Right hindlimb (tissue), 1 donor: ENCODE data around the gene GDF7.

Source experiments
- DNase-seq: peaks from one replicate; pipeline ENCODE4 v3.0.0-alpha.2; 2018

Gene GDF7

GRCh38 chr2:20646446-20646845 is 20.5 kb upstream of the GDF7 start:
- no peak for DNase-seq

GRCh38 chr2:20647211-20647610 is 19.7 kb upstream of the GDF7 start:
- no peak for DNase-seq

GRCh38 chr2:20647738-20648137 is 19.2 kb upstream of the GDF7 start:
- no peak for DNase-seq

GRCh38 chr2:20648206-20648605 is 18.7 kb upstream of the GDF7 start:
- no peak for DNase-seq

- no peak for DNase-seq
These were observed 18.1 kb upstream of the GDF7 start for GRCh38 chr2:20648831-20649230.

- DNase-seq = no peak
These were observed 17.4 kb upstream of the GDF7 start for GRCh38 chr2:20649576-20649975.

- DNase-seq = no peak
These were observed 17.0 kb upstream of the GDF7 start for GRCh38 chr2:20649976-20650375.

- DNase-seq = no peak
These were observed 16.5 kb upstream of the GDF7 start for GRCh38 chr2:20650393-20650876.

GRCh38 chr2:20650877-20651730 is 15.8 kb upstream of the GDF7 start, which contains the start of gene HS1BP3:
Gene HS1BP3, minus strand, starts transcription at chr2:20651098. Its CDS starts 35 bp downstream, at chr2:20651063.
- peak; percentile 90 for DNase-seq

GRCh38 chr2:20651731-20652099 is 15.2 kb upstream of the GDF7 start:
- no peak for DNase-seq

GRCh38 chr2:20652141-20652540 is 14.8 kb upstream of the GDF7 start:
- DNase-seq = no peak

GRCh38 chr2:20652673-20653575 is 14.0 kb upstream of the GDF7 start:
- DNase-seq = no peak

GRCh38 chr2:20653695-20654534 is 13.0 kb upstream of the GDF7 start:
- no peak for DNase-seq

- DNase-seq = no peak
These were observed 12.5 kb upstream of the GDF7 start for GRCh38 chr2:20654535-20654813.

GRCh38 chr2:20656561-20656960 is 10.4 kb upstream of the GDF7 start:
- no peak for DNase-seq

GRCh38 chr2:20657522-20658235 is 9.3 kb upstream of the GDF7 start:
- DNase-seq = no peak

GRCh38 chr2:20660506-20661420 is 6.2 kb upstream of the GDF7 start:
- DNase-seq = no peak

- peak; percentile 77 for DNase-seq
These were observed 5.3 kb upstream of the GDF7 start for GRCh38 chr2:20661421-20662307.

GRCh38 chr2:20662308-20662937 is 4.5 kb upstream of the GDF7 start:
- DNase-seq = no peak
